IPS-NIHi11 (cell line): Measurements from ENCODE around the gene CD81.

ENCODE experiments used
- DNase-seq: peaks from one replicate; pipeline ENCODE4 v3.0.0; 2012; ENCODE audit warnings: mixed read lengths, low spot score

CD81 gene

DNA sequence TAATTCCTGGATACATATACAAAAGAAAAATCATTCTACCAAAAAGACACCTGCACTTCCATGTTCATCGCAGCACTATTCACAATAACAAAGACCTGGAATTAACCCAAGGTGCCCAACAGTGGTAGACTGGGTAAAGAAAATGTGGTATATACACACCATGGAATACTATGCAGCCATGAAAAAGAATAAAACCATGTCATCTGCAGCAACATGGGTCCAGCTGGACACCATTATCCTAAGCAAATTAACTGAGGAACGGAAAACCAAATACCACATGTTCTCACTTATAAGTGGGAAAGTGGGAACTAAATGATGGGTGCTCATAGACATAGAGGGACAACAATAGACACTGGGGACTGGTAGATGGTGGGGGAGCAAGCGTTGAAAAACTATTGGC, 62.7 kb downstream of the CD81 start:
- DNase-seq: no peak

DNA sequence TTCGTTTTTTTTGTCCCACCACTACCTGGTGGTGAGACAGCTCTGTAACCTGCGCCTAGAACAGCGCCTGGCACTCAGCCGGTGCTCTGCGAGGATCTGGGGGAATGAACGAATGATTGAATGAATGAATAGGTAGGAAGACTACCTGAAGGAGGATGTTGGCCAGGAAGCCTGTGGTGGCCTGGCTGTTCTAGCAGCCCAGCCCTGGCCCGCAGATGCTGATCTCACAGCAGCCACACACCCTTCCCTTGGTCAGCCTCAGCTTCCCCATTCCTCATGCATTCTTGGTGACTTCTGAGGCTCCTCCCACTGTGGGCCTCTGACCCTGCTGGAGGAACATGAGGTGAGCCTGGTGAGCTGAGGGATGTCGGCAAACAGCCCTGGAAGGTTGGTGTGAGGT, 63.5 kb downstream of the CD81 start:
- DNase-seq: no peak

DNA sequence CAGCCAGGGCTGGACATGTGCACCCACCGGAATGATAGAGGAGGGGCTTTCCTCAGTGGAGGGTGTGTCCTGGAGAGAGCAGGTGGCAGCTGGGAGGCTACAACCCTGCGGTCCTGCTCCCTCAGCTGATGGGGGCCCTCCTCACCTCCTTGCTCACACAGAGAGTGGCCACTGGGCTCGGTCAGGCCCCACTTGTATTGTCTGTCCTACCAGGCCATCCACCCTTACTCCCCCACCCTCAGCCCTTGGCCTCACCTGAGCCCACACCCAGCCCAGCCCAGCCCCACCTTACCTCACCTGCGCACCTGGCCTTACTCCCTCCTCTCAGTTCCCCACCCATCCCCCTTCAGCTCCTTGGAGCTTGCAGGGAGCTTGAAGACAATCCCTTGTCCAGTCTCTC, 64.1 kb downstream of the CD81 start:
- DNase-seq: no peak

DNA sequence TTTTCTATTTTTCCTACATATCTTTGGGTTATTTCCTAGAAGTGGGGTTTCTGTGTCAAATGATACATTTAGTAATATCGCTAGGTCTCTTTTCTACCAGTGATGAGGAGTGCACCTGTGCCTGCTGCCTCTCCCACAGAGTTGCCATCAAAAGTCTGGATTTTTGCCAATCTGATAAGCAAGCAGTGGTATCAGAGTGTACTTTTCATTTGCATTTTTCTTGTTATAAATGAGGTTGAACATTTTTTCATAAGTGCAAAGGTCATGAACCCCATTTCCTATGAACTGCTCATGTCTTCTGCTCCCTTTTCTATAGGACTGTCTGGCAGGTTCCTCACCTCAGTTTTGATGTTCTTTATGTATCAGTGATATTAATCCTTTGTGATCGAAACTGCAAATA, 65.5 kb downstream of the CD81 start:
- DNase-seq: no peak

DNA sequence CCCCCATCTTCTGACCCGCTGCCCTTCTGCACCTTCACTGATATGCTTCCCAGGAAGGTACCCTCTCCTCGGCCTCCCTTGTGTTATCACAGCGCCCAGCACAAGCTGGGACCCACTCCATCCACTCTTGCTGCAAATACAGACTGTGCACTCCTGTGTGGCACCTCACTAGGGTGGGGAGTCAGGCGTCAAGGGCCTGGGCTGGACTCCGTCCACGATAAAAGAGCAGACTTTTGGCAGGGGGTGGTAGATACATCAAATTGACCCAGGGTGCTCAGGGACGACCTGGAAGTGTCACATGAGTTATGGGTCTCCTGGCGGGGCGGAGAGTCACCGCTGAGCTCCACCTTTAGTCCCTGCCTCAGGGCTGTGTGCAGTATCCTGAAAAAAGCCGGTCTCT, 66.3 kb downstream of the CD81 start:
- peak; percentile 6 for DNase-seq

DNA sequence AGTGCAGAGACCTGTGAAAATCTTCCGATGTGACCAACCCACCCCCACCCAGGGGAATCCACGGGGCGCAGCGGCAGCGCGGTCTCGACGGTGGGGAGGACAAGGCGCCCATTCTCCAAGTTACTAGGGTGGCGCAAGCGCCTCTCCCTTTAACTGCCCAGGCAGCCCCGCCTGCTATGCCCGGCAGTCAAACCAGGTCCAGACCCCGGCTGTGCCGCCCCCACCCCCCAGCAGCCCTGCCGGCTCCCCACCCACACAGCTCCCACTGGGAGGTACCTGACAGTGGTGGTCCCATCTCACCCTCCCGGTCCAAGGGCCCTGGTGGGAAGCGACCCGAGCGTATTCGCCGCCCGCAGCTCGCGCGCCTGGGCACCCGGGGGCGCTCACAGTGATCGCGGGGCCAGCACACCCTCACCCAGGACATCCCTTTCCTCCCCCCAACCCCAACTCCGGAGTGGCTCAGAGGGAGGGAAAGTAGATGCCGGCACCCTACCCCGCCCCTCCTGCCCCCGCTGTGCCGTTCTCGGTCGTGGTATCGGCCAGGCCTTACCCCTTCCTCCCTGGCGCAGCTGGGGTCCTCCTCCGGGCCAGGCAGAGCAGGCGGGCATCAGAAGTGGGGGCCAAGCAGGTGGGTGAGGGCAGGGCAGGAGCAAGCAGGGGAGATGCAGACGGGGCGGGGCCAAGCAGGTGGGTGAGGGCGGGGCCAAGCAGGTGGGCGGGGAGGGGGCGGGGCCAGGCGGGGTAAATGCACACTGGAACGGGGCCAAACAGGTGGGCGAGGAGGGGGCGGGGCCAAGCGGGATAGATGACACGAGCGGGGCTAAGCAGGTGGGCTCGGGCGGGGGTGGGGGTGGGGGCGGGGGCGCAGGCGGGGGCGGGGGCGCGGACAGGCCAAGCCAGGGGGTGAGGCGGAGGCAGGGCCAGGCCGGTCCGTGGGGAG, 67.0 kb downstream of the CD81 start, which contains the start of gene TRPM5:
Gene TRPM5, minus strand, starts transcription at position 634 of the 940 bp plus-strand sequence. CDS start 21,478 bp downstream, outside the sequence.
- peak; percentile 96 for DNase-seq

DNA sequence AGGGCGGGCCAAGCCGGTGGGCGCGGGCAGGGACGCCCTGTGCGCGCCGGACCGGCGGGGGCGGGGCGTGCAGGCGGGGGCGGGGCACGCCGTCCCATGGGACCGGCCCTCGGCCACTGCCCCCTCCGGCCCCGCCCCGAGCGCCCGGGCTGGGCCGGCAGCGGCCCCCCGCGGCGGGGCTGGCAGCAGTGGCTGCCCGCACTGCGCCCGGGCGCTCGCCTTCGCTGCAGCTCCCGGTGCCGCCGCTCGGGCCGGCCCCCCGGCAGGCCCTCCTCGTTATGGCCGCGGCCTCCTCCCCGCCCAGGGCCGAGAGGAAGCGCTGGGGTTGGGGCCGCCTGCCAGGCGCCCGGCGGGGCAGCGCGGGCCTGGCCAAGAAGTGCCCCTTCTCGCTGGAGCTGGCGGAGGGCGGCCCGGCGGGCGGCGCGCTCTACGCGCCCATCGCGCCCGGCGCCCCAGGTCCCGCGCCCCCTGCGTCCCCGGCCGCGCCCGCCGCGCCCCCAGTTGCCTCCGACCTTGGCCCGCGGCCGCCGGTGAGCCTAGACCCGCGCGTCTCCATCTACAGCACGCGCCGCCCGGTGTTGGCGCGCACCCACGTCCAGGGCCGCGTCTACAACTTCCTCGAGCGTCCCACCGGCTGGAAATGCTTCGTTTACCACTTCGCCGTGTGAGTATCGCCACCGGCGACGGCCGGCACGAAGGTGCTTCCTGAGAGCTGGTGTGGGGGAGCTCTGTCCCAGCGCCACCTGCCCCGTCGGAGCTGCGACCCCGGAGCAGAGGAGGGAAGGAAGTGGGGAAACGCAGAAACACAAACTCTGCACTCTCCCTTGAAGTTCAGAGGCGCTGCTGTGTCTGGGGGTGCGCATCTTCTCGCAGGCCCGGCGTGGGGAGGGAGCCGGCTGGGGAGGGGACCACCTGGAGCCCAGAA, 68.0 kb downstream of the CD81 start, which contains the start of gene KCNQ1:
Gene KCNQ1, plus strand, starts transcription at position 188 of the 925 bp plus-strand sequence. Its CDS starts 91 bp downstream, at position 279.
- peak; percentile 99 for DNase-seq

DNA sequence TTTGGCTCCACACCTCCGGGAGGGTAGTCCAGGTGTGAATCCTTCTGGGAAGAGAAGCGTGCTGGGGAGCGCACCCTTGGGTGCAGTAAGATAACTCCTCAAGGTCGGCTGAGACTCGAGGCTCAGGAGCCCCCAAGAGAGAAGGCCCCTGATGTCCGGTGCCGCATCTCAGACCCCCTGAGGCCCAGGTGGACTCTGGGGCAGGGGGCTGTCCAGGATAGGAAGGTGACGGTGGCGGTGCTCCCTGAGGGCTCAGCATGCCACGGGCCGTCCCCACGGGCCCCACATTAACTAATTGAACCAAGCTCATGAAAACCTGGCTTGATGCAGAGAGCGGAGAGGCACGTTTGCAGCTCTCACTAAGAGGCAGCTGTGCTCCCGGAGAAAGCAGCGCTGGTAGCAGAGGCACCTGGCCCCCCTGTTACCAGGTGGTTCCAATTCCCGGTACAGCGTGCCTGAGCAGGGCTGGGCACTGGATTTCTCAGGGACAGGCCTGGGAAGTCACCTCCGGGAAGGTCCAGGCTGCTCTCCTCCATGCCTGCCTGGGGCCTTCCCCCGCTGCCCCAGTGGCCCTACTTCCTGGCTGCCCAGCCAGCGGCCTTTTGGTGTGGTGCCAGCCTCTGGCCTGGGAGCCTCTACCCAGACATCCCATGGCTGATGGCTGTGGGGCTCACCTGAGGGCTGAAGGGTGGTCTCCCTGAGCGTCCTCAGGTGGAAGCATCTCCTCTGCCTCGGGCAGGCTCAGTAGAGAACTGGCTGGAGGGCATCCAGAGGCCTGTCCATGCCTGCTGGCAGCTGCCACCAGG, 68.8 kb downstream of the CD81 start:
- DNase-seq: peak; percentile 42

DNA sequence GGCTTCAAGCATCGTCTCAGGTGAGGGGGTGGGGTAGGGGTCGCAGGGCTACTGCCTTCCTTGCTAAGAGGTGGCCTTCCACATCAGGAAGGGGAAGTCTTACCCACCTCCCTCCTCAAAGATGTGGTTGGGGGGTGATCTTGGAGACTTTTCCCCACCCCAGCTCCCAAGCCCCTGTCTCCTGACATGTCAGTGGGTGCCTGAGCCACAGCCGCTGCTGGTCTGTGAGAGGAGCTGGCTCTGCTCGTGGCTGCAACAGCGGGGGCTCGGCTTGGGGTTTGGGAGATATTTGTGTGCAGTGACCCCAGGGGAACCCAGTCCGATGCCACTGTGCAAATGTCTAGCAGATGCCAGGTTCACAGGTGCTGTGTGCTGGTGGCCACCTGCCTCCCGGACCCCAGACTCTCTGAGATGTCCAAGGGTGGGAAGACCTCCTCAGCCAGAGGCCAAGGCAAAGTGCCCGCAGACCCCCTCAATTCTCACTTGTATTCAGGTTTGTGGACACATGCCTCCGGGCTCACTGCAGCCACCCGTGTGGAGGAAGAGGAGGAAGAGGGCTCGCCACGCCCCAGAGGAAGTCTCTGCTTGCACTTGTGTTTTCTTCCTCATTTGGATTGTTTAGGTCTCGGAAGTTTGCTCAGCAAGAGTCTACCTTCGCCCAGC, 69.6 kb downstream of the CD81 start:
- peak; percentile 8 for DNase-seq
